Measurements from ENCODE around the gene NPW. TPM values are rescaled to one million over a fixed set of nuclear protein-coding genes. Genes with fewer than 3 reads are reported as not detected.

The NPW gene
- total and polyA plus RNA-seq, 2 donors (not counting 1 experiment from before 2014, with no cell fraction given): 0.20 to 0.99 TPM

- no peak overlapping the region for H3K4me3 ChIP-seq (replicated peaks in 1 of 4; ENCODE audit: control extremely low read depth in 1 of 4, insufficient read depth in 1 of 4, low read depth in 3 of 4, low read length in 4 of 4)
- no peaks in the 10 kb centered on the region for H3K4me1 ChIP-seq (ENCODE audit: control insufficient read depth, extremely low read depth, insufficient read depth, low read length)
- H3K9me3 ChIP-seq (ENCODE audit: control insufficient read depth, insufficient read depth, low read depth, low read length): no peaks in the 10 kb centered on the region
- no peak overlapping the region for H2AFZ ChIP-seq (ENCODE audit: low read length)
- H3K27ac ChIP-seq (ENCODE audit: insufficient read depth, low read length): no peak overlapping the region
- H3K79me2 ChIP-seq (ENCODE audit: control insufficient read depth, insufficient read depth, low read length): peaks cover 16% of the 10 kb centered on the region
- no peaks in the 10 kb centered on the region for H4K20me1 ChIP-seq (ENCODE audit: control insufficient read depth, extremely low read depth, insufficient read depth, low read length)
- no peak overlapping the region for H3K4me2 ChIP-seq (ENCODE audit: extremely low read depth, insufficient read depth, low read length)
- peaks cover 32% of the 10 kb centered on the region for H3K36me3 ChIP-seq (ENCODE audit: control insufficient read depth, insufficient read depth, low read length)
- no peak for DNase-seq (ENCODE audit: low read depth in 2 of 2)
- no peaks in the 10 kb centered on the region for H3K27me3 ChIP-seq (ENCODE audit: control insufficient read depth, insufficient read depth, low read length)
- H3K9ac ChIP-seq (ENCODE audit: insufficient read depth, low read length): no peak overlapping the region
- TF ChIP-seq EZH2 (IDR thresholded peaks at IDR 0.05; ENCODE audit: low read length, missing control alignments) (no peak), CTCF (conservative IDR thresholded peaks at IDR 0.05 in 1 of 2, IDR thresholded peaks at IDR 0.05 in 1 of 2; ENCODE audit: low read depth in 1 of 2, low read length in 2 of 2) (no peak)
Measured at GRCh38 chr16:1973461-1974156, 46.0 kb upstream of the NPW start.

GRCh38 chr16:1974157-1975070 lies 45.2 kb upstream of the NPW start:
- no peaks in the 10 kb centered on the region for H3K27me3 ChIP-seq (ENCODE audit: control insufficient read depth, insufficient read depth, low read length)

More at GRCh38 chr16:1974157-1975070, 45.2 kb upstream of the NPW start:
- Histone ChIP-seq H4K20me1 (ENCODE audit: control insufficient read depth, extremely low read depth, insufficient read depth, low read length) (no peaks in the 10 kb centered on the region), H3K9ac (ENCODE audit: insufficient read depth, low read length) (no peak overlapping the region), H3K4me1 (ENCODE audit: control insufficient read depth, extremely low read depth, insufficient read depth, low read length) (no peaks in the 10 kb centered on the region), H2AFZ (ENCODE audit: low read length) (no peak overlapping the region), H3K27ac (ENCODE audit: insufficient read depth, low read length) (no peak overlapping the region), H3K9me3 (ENCODE audit: control insufficient read depth, insufficient read depth, low read depth, low read length) (no peaks in the 10 kb centered on the region), H3K4me3 (replicated peaks in 1 of 4; ENCODE audit: control extremely low read depth in 1 of 4, insufficient read depth in 1 of 4, low read depth in 3 of 4, low read length in 4 of 4) (no peak overlapping the region), H3K79me2 (ENCODE audit: control insufficient read depth, insufficient read depth, low read length) (peaks cover 16% of the 10 kb centered on the region), H3K4me2 (ENCODE audit: extremely low read depth, insufficient read depth, low read length) (no peak overlapping the region), H3K36me3 (ENCODE audit: control insufficient read depth, insufficient read depth, low read length) (peaks cover 37% of the 10 kb centered on the region)
- DNase-seq (ENCODE audit: low read depth in 2 of 2): no peak
- no peak for TF ChIP-seq CTCF (conservative IDR thresholded peaks at IDR 0.05 in 1 of 2, IDR thresholded peaks at IDR 0.05 in 1 of 2; ENCODE audit: low read depth in 1 of 2, low read length in 2 of 2)
- no peak for TF ChIP-seq EZH2 (IDR thresholded peaks at IDR 0.05; ENCODE audit: low read length, missing control alignments)
